ENCODE measurements around the gene TRAPPC8.

Gene TRAPPC8

GRCh38 chr18:31878358-31878757 is 64.6 kb downstream of the TRAPPC8 start:
- no peaks in the 10 kb centered on the region for H3K27me3 ChIP-seq (ENCODE audit: insufficient read depth, low read depth, severe bottlenecking)
- no peak for DNase-seq
- no peak overlapping the region for H3K4me3 ChIP-seq (ENCODE audit: low read depth, low read length)
- H3K9me3 ChIP-seq (ENCODE audit: severe bottlenecking): no peaks in the 10 kb centered on the region
- H3K27ac ChIP-seq: no peak overlapping the region
- no peak for TF ChIP-seq CTCF (IDR thresholded peaks at IDR 0.05; ENCODE audit: low read depth, low read length)
- peaks cover 35% of the 10 kb centered on the region for H3K36me3 ChIP-seq

- Histone ChIP-seq H3K36me3 (peaks cover 34% of the 10 kb centered on the region), H3K4me3 (ENCODE audit: low read depth, low read length) (no peak overlapping the region), H3K9me3 (ENCODE audit: severe bottlenecking) (no peaks in the 10 kb centered on the region), H3K27me3 (ENCODE audit: insufficient read depth, low read depth, severe bottlenecking) (no peaks in the 10 kb centered on the region), H3K27ac (no peak overlapping the region)
- no peak for DNase-seq
- no peak for TF ChIP-seq CTCF (IDR thresholded peaks at IDR 0.05; ENCODE audit: low read depth, low read length)
Observed at GRCh38 chr18:31877900-31878299, 65.0 kb downstream of the TRAPPC8 start.

GRCh38 chr18:31876707-31877106 is 66.2 kb downstream of the TRAPPC8 start:
- H3K9me3 ChIP-seq (ENCODE audit: severe bottlenecking): no peaks in the 10 kb centered on the region
- peaks cover 29% of the 10 kb centered on the region for H3K36me3 ChIP-seq
- no peak for TF ChIP-seq CTCF (IDR thresholded peaks at IDR 0.05; ENCODE audit: low read depth, low read length)
- no peaks in the 10 kb centered on the region for H3K27me3 ChIP-seq (ENCODE audit: insufficient read depth, low read depth, severe bottlenecking)
- no peak for DNase-seq
- H3K27ac ChIP-seq: no peak overlapping the region
- no peak overlapping the region for H3K4me3 ChIP-seq (ENCODE audit: low read depth, low read length)

GRCh38 chr18:31875301-31875700 is 67.6 kb downstream of the TRAPPC8 start:
- no peaks in the 10 kb centered on the region for H3K9me3 ChIP-seq (ENCODE audit: severe bottlenecking)
- H3K4me3 ChIP-seq (ENCODE audit: low read depth, low read length): no peak overlapping the region
- no peak for TF ChIP-seq CTCF (IDR thresholded peaks at IDR 0.05; ENCODE audit: low read depth, low read length)
- no peak for DNase-seq
- H3K27ac ChIP-seq: no peak overlapping the region
- peaks cover 30% of the 10 kb centered on the region for H3K36me3 ChIP-seq
- no peaks in the 10 kb centered on the region for H3K27me3 ChIP-seq (ENCODE audit: insufficient read depth, low read depth, severe bottlenecking)

- peaks cover 35% of the 10 kb centered on the region for H3K36me3 ChIP-seq
- no peaks in the 10 kb centered on the region for H3K9me3 ChIP-seq (ENCODE audit: severe bottlenecking)
- H3K4me3 ChIP-seq (ENCODE audit: low read depth, low read length): no peak overlapping the region
- no peak overlapping the region for H3K27ac ChIP-seq
- no peak for TF ChIP-seq CTCF (IDR thresholded peaks at IDR 0.05; ENCODE audit: low read depth, low read length)
- no peaks in the 10 kb centered on the region for H3K27me3 ChIP-seq (ENCODE audit: insufficient read depth, low read depth, severe bottlenecking)
- no peak for DNase-seq
Observed at GRCh38 chr18:31863103-31863502, 79.8 kb downstream of the TRAPPC8 start.

- TF ChIP-seq CTCF (IDR thresholded peaks at IDR 0.05; ENCODE audit: low read depth, low read length): no peak
- peaks cover 34% of the 10 kb centered on the region for H3K36me3 ChIP-seq
- no peaks in the 10 kb centered on the region for H3K9me3 ChIP-seq (ENCODE audit: severe bottlenecking)
- no peak overlapping the region for H3K4me3 ChIP-seq (ENCODE audit: low read depth, low read length)
- H3K27ac ChIP-seq: no peak overlapping the region
- no peak for DNase-seq
- no peaks in the 10 kb centered on the region for H3K27me3 ChIP-seq (ENCODE audit: insufficient read depth, low read depth, severe bottlenecking)
Observed at GRCh38 chr18:31860488-31860887, 82.4 kb downstream of the TRAPPC8 start.
